Measurements from ENCODE around the gene SMC6.

GRCh38 chr2:17763641-17764333, 10.2 kb upstream of the SMC6 start:
- TF ChIP-seq, protein P1, sequence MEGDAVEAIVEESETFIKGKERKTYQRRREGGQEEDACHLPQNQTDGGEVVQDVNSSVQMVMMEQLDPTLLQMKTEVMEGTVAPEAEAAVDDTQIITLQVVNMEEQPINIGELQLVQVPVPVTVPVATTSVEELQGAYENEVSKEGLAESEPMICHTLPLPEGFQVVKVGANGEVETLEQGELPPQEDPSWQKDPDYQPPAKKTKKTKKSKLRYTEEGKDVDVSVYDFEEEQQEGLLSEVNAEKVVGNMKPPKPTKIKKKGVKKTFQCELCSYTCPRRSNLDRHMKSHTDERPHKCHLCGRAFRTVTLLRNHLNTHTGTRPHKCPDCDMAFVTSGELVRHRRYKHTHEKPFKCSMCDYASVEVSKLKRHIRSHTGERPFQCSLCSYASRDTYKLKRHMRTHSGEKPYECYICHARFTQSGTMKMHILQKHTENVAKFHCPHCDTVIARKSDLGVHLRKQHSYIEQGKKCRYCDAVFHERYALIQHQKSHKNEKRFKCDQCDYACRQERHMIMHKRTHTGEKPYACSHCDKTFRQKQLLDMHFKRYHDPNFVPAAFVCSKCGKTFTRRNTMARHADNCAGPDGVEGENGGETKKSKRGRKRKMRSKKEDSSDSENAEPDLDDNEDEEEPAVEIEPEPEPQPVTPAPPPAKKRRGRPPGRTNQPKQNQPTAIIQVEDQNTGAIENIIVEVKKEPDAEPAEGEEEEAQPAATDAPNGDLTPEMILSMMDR (IDR thresholded peaks at IDR 0.05; ENCODE audit: poor library complexity, severe bottlenecking), result no peak
- TF ChIP-seq EZH2 (IDR thresholded peaks at IDR 0.05; ENCODE audit: borderline replicate concordance, insufficient read depth, low read length, poor library complexity, severe bottlenecking) (no peak), EP300 (conservative IDR thresholded peaks at IDR 0.05; ENCODE audit: poor library complexity, severe bottlenecking) (no peak), POLR2AphosphoS5 (IDR thresholded peaks at IDR 0.05) (no peak), RAD21 (conservative IDR thresholded peaks at IDR 0.05) (no peak), TAF1 (IDR thresholded peaks at IDR 0.05; ENCODE audit: low read depth) (no peak), MXI1 (conservative IDR thresholded peaks at IDR 0.05; ENCODE audit: poor library complexity, severe bottlenecking) (no peak)

Data from neural cell (in vitro differentiated cells).